Glomerular visceral epithelial cell (primary cell): ENCODE data around the gene PQBP1.
"Not testable (repeated sequence)": the region's sequence is repeated elsewhere in the genome, so short reads cannot be mapped to it uniquely, and the experiment has no call there.

Experiments used
- DNase-seq: peaks from one replicate; pipeline ENCODE4 v3.0.0-alpha.2; 2016; ENCODE audit errors: extremely low spot score

The PQBP1 gene, protein sequence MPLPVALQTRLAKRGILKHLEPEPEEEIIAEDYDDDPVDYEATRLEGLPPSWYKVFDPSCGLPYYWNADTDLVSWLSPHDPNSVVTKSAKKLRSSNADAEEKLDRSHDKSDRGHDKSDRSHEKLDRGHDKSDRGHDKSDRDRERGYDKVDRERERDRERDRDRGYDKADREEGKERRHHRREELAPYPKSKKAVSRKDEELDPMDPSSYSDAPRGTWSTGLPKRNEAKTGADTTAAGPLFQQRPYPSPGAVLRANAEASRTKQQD

DNA sequence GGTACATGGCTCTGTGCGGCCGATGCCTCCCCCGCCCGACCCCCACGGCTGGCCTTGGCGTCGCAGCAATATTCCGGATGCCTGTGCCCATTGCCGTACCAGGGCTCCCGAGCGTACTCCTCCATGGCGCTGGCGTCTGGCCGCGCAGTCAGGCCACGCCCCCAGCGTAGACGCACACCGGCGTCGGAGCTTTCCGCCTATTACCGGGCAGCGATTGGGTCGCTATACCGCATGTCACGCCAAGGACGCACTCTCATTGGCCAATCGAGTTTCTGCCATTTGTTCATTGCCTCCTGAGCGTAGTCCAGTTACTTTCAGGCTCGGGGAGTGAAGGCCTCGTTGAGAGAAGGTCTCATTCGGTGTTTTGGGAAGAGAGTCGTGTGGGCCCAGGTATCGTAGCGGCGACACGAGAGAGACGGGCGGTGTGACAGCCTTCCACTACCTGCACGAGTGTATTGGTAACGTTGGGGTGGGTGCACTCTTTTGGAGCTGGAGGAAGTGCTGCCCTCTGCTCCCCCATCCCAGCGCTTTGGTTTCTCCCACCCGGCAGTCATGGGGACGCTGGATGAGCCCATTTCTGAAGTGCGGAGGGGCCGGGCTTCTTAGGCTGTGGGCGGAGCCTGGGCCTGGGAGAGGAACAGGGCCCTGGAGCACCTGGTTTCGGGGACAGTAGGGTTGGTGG is at the start of gene PQBP1, which contains the start of gene TIMM17B:
Gene PQBP1 (plus strand): TSS at position 306 of the 682 bp plus-strand sequence. CDS start 580 bp downstream, outside the sequence.
Gene TIMM17B (minus strand): TSS at position 144 of the 682 bp plus-strand sequence. CDS start 19 bp downstream, at position 125.
- peak; percentile 93 for DNase-seq

DNA sequence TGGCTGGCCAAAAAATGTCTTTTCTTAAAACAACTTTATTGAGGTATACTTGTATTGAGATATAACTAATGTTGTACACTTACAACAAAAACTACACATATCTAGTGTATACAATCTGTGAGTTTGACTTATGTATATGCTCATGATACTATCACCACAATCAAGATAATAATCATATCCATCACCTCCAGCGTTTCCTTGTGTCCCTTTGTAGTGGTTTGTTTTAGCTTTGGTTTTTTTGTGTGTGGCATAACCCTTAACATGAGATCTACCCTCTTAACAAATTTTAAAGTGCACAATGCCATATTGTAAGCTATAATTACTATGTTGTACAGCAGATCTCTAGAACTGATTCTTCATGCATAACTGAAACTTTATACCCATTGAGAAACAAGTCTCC is 48.9 kb upstream of the PQBP1 start:
- DNase-seq: no peak

DNA sequence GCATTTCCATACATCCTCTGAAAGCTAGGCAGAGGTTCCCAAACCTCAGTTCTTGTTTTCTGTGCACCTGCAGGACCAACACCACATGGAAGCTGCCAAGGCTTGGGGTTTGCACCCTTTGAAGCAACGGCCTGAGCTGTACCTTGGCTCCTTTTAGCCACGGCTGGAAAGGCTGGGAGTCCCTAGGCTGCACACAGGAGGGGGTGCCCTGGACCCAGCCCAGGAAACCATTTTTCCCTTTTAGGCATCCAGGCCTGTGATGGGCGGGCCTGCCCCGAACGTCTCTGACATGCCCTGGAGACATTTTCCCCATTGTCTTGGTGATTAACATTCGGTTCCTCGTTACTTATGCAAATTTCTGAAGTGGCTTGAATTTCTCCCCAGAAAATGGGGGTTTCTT is 44.9 kb upstream of the PQBP1 start:
- no peak for DNase-seq

DNA sequence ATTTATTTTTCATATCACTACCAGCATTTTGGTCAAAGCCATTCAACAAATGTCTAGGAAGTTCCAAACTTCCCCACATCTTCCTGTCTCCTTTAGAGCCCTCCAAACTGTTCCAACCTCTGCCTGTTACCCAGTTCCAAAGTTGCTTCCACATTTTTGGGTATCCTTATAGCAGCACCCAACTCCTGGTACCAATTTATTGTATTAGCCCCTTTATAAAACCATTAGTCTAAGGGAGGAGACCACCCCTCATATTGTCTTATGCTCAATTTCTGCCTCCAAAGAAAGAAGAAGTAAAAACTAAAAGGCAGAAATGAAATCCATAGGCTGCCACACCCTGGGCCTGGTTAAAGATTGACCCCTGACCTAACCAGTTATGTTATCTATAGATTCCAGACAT is 44.2 kb upstream of the PQBP1 start:
- not testable (repeated sequence) for DNase-seq

DNA sequence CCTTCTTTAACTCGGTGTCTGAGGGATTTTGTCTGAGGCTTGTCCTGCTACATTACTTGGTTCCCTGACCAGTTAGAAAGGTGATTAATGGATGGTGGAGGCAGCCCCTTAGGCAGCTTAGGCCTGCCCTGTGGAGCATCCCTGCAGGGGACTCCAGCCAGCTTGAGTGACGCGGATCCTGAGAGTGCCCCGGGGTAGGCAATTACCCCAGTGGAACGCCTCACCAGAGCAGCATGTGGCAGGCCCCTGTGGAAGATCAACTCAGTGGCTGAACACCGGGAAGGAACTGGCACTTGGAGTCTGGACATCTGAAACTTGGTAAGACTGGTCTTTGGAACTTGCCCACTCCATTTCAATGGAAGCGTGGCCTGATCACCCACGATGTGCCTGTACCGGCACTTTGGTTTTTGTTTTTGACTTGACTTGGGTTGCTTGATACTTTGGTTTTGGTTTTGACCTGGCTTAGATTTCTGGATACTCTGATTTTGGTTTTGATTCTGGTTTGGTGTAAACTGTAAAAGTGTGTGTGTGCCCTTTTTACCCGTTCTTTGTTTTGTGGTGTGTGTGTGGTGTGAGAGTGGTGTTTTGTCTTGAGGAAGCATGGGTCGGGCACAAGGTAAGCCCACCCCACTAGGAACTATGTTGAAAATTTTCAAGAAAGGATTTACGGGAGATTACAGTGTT is 43.5 kb upstream of the PQBP1 start:
- DNase-seq: not testable (repeated sequence)

DNA sequence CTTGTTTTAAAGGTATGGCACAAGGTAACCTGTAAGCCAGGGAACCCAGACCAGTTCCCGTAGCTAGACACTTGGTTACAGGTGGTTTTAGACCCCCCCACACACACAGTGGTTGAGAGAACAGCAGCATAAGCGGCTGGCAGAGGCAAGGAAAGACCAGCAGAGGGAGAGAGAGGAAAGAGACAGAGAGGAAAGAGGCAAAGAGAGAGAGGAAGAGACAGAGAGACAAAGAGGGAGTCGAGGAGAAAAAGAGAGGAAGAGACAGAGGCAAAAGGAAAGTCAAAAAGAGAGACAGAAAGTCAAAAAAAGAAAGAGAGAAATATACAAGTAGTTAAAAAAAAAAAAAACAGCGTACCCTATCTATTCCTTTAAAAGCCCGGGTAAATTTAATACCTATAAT is 42.8 kb upstream of the PQBP1 start:
- DNase-seq: peak; percentile 11

DNA sequence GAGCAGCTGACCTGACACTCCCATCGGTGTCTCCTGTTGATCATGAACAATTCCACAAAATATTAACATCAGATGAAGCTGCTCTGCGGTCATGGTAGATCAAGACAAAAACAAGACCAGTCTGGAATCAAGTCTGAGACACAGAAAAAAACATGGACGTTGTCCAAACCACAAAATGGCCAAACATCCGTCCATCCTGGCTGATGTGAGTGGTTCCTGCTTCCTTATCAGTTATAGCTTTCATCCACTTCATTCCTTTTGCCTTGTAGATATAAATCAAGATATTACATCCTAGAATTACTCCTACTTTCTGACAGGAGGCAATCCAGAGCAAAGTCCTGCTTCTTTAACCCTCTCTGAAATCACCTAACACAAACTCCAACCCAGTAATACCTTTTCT is 33.5 kb upstream of the PQBP1 start:
- DNase-seq: peak; percentile 65

DNA sequence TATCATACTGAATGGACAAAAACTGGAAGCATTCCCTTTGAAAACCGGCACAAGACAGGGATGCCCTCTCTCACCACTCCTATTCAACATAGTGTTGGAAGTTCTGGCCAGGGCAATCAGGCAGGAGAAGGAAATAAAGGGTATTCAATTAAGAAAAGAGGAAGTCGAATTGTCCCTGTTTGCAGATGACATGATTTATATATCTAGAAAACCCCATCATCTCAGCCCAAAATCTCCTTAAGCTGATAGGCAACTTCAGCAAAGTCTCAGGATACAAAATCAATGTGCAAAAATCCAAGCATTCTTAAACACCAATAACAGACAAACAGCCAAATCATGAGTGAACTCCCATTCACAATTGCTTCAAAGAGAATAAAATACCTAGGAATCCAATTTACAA is 25.7 kb upstream of the PQBP1 start:
- DNase-seq: not testable (repeated sequence)

DNA sequence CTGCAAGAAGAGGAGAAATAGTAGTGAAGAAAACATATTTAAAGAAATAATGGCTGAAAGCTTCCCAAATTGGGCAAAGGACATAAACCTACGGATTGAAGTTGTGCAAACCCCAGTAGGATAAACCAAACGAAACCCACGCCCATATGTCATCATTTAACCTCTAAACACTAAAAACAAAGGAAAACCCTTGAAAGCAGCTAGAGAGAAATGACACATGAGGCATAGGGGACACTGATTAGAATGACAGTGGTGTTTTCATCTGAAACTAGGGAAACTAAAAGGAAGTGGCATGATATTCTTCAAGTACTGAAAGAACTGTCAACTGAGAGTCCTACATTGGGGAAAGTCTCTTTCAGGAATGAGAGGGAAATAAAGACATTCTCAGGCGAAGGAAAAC is 20.8 kb upstream of the PQBP1 start:
- DNase-seq: not testable (repeated sequence)

DNA sequence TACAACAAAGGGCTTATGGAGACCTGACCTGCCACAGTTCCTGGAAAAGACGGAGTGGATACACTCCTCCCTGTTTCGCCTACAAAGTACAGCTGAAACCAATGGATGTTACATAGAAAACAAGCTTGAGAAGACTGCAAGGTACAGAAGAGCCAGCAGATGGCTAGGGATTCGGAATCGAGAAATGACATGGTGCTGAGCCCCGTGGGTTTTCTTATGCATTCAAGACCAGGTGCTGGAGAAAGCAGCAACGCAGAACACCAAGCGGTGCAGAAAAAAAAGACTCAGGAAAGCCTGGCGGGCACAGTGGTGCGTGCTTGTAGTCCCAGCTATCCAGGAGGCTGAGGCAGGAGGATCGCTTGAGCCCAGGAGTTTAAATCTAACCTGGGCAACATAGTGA is 14.0 kb upstream of the PQBP1 start:
- DNase-seq: no peak

DNA sequence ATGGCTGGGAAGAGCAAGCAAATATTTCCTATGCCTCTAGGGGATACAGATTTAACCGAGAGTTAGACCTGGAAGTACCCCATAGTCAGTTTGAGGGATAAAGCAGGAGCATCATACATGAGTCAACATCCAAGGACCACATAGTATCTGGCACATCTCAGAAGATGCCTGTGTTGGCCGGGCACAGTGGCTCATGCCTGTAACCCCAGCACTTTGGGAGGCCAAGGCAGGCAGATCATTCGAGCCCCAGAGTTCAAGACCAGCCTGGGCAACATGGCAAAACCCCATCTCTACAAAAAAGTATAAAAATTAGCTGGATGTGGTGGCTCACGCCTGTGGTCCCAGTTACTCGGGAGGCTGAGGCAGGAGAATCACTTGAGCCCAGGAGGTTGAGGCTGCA is 11.1 kb upstream of the PQBP1 start:
- not testable (repeated sequence) for DNase-seq

DNA sequence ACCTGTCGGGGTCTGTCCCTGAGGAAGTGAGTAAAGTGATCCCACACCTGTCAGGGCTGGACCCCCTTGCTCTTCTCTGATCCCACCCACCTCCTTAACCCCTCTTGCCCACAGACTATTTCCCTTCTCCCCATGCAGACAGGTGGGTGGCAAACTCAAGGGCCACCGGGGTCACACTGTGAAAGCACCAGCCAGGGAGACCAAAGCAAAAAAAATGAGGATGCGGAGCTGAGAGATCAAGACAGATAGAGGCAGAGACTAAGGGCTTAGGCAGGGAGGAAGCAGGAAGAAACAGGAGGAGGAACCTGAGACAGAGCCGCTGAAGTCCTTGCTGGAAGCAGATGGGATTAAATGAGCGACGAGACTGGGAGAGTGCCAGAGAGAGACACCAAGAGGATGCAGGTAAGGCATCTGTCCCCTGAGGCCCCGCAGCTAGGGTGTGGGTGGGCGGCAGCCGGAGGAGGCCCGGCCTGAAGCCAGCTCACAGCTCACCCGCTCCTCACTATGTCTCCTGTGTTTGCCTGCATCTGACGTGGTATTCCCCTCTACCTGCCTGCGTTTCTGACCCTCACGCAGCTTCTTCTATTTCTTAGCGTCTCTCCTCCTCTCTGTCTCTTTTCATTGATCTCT is 7.3 kb upstream of the PQBP1 start:
- DNase-seq: no peak

DNA sequence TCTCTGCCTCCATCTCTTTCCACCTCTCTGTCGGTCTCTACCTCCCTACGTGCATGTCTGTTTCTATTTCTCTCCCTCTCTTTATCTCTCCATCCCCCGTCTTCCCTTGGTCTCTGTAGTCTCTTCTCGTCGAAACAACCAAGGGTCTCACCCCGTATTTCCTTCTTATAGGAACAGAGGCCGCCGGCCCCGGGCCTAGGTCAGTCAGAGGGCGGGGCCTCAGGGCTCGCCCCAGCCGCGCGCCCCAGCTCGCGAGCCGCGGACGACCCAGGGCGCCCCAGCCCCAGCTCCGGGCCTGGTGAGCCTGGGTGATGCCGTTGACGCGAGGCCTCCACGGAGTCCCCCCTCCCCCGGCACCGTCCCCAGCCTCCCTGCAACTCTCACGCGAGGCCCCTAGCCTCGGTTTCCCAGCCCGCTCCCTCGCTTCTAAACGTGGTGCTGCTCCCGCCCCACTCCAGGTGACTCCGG is 6.8 kb upstream of the PQBP1 start:
- no peak for DNase-seq

DNA sequence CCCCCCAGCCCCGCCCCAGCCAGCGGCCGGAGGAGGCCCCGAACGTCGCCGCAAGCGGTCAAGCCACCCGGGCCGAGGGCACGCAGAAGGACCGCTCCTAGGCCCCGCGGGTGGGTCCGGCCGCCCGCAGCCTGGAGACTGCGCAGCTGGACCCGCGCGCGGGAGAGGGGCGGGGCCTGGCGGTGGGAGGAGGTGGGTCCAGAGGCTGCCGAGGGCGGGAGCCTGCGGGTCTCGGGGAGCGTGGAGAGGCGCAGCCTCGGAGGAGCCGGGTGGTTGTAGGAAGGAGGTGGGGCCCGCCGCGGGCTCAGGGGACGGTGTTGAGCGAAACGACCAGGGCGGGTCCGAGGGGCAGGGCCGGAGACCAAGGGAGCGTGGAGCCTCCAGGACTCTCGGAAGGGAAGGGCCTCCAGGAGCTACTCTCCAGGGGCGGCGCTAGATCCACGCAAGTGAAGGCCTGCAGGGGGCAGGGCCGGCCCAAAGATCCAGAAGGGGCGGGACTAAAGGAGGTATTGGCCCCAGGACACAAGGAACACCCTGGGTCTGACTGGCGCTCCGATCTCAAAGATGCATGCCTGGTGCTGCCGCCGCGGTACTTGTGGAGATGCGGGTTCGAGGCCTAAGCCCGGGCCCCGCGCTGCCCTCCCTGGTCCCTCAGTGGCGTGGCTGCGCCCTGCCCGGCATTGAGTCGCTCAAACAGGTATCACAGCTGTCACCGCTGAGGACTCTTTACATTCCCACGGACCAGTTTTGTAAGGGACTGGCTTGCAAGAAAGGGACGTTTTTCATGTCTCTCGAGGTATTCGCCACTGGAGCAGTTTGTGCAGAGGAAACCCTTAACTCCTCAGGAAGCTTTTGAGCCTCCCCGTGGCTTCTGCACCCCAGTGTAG is 6.1 kb upstream of the PQBP1 start:
- peak; percentile 89 for DNase-seq

DNA sequence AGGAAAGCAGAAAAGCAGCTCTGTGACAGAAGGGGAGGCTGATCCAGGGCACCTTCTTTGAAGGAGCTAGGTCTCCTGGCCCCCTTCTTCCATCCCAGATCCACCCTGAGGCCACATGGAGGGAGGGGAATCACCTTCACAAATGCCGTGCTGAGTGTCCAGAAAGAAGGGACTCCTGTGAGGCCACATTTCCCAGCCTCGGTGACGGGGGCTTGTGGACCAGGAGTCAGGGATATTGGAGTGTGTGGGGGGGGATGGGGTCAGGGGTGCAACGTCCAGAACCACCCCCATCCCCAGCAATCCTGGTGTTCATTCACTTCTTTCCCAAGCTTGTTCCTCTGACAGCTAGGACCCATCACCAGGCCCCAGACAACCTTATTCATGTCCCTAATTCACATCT is 4.8 kb upstream of the PQBP1 start:
- no peak for DNase-seq

DNA sequence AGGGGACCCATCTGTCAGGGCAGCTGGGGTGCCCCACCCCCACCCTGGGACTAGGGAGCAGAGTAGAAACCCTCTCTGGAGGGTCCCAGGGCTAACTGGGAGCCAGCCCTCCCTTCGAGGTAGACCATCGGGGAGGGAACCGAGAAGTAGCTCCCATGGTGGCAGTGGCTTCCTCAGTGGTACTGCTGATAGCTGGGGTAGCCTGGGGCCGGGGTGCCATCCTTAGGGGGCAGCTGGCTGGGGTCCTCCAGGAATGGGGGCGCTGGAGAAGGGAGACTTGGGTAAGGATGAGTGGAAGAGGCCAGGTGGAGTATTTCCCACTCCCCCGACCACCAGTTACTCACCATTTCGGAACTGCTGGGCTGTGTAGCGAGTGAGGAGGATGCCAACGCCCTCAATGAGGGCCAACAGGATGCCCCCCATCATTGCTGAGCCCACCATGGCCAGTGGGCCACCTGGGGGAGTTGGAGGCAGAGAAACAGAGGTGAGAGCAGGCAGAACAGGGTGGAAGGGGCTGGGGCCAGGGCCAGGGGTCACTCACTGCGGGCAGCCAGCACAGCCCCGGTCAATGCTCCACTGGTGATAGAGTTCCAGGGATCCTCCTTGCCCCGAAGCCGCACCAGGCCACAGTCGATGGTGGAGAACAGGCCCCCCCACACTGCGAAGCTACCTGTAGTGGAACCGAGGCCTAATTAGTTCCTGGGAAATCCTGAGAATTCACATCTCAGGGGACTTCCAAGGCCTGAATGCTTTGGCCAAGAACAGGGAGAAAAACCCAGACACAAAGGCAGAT is 4.0 kb upstream of the PQBP1 start:
- DNase-seq: no peak

DNA sequence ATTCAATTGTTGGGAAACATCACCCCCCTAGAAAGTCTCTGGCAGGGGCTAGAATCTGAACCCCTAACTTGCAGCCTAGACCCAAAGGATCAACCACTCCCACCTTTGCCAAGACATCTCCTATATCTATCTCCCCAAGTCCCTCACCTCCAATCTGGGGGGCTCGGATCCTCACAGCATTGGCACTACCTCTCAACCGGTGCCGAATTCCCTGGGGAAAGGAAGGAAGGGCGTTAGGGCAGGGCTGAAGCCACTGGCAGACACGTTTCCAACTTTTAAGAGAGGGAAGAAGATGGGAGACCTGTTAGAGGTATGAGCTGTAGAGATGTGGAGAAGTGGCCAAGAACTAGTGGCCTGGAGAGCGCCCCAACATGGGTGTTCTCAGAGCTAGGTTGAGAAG is 2.8 kb upstream of the PQBP1 start:
- no peak for DNase-seq

DNA sequence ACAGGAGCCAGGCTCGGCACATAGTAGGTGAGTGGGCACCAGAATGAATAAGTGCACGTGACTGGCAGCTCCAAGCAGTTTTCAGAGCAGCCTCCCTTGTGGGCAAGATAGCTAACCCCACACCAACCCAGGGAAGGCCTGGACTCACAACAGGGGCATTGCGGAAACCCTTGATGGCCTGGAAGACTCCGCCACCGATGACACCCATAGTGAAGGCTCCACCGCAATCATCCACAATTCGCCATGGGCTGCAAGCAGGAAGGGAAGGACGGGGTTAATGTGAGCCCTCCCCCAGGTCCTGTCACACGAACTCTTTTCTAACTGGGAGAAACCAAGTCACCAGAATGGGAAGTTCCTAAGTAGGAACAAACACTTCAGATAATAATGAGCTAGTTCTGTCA is 1.1 kb upstream of the PQBP1 start:
- peak; percentile 17 for DNase-seq

DNA sequence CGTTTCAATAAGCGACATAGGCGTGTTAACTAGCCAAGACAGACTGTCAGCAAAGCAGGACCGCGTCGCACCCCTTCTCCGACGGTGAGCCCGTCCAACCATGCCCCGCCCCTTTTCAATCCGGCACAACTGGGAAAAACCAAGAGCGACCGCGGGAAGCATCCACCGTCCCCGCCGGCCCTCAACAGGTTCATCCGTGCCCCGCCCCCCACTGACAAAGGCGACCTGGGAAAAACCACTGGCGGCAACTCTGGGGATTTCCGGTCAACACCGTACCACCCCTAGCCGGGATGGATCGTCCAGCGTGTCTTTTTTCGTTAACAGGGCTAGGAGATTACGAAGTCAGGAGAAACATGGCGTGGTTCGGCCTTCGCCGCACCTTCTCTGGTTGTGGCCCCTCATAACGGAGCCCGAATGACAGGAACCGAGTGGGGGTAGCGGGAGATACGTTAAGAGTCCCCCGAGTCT is 539 bp upstream of the PQBP1 start:
- DNase-seq: peak; percentile 81

DNA sequence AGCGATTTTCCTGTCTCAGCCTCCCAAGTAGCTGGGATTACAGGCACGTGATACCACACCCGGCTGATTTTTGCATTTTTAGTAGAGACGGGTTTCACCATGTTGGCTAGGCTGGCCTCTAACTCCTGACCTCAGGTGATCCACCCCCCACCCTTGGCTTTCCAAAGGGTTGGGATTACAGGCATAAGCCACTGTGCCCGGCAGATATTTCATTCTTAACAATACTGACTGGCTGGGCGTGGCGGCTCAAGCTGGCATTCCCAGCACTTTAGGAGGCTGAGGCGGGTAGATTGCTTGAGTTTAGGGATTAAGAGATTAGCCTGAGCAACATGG is 1.3 kb downstream of the PQBP1 start:
- no peak for DNase-seq
